NOMO-1 treated with dmso at 0.1 percent for 144 hours (cell line): ENCODE data around the gene DCTN4.
"Not testable (repeated sequence)": the region's sequence is repeated elsewhere in the genome, so short reads cannot be mapped to it uniquely, and the experiment has no call there.

Experiments
- DNase-seq: peaks from one replicate; lab custom pipeline; 2025; ENCODE audit not compliant: unreplicated experiment; lab: John Stamatoyannopoulos, UW

Gene DCTN4

DNA sequence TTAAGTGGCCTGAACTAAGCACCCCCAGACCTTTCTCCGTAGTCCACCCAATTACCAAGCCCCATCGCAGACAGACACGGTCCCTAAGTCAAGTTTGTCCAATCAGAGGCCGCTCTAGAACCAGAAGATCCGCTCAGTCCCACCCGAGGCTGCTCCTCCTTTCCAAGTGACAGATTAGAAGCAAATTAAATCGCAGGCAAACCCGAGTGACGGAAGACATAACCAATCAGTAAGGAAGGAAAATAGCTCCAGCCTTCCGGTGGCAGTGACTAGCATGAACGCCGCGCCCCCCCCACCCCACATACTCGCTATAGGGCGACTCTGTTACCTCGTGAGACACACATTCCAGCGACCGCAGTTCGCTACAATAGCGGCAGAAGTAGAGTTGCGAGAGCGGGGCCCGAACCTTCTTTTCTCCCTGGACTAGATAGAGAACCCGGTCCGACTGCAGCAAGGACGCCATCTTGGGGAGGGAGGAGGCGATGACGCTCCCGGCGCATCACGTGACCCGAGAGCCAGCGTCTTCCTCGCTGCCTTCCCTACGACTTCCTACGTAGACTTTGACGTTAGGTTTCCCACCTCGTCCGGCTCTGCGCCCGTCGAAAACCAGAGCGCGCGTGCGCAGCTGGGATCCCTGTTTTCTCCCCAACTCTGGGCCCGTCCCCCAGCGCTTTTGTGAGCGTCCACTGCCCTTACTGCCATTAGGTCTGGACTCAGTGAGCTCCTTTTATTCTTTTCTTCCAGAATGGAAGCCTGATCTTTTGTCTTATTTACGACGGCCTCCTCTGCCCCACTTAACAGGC is at the start of gene DCTN4:
TSS of gene DCTN4 (minus strand) at position 487 of the 803 bp plus-strand sequence. CDS start at position 463, 24 bp downstream.
- DNase-seq: peak; percentile 97

DNA sequence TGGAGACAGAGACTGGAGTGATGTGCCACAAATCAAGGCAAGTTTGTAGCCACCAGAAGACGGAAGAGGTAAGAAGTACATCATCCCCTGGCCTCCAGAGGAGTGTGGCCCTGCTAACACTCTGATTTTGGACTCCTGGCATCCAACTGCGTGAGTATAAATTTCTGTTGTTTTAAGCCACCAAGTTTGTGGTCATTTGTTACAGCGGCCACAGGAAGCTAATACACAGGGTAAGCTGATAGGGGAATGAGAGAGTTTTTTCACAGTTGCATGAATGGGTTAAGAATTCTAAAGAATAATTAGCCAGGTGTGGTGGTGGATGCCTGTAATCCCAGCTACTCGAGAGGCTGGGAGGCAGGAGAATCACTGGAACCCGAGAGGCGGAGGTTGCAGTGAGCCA is 45.6 kb upstream of the DCTN4 start:
- no peak for DNase-seq

- peak; percentile 5 for DNase-seq
These were observed 42.5 kb upstream of the DCTN4 start for GRCh38 chr5:150801117-150801927.

GRCh38 chr5:150797384-150797783 is 38.6 kb upstream of the DCTN4 start:
- DNase-seq: no peak

- DNase-seq: no peak
These were observed 36.1 kb upstream of the DCTN4 start for GRCh38 chr5:150794927-150795326.

GRCh38 chr5:150793423-150793888 is 34.6 kb upstream of the DCTN4 start:
- DNase-seq: not testable (repeated sequence)

- no peak for DNase-seq
These were observed 32.7 kb upstream of the DCTN4 start for GRCh38 chr5:150791536-150791935.

DNA sequence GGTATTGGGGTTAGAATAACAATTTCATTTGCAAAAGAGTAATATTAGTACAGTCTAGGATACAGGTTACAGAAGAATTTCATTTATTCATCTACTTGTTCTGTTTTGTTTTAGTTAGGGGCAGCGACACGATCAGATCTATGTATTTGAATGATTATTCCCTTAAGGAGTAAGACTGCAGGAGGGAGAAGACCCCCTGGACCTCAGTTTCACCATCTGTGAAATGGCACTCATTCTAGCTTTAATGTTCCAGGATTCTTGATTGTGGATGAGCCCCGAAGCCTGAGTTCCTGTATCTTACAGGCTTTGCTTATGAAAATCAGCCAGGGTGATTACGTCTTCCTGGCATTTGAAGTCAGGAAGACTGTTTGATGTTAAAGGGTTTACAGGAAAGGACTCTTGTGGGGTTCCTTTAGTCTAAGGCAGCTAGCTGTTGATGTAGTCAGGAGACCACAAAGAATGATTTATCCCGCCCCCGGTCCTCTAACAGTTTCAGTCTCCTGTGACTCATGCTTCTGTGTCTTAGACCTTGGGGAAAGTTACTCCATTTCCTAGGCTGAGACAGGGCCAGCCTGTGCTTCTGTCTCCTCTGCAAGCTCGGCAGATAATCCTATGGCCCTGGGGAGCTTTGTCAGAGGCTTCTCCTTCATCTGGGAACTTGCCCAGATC is 31.3 kb upstream of the DCTN4 start:
- peak; percentile 88 for DNase-seq

- DNase-seq: no peak
These were observed 30.6 kb upstream of the DCTN4 start for GRCh38 chr5:150789450-150789849.

DNA sequence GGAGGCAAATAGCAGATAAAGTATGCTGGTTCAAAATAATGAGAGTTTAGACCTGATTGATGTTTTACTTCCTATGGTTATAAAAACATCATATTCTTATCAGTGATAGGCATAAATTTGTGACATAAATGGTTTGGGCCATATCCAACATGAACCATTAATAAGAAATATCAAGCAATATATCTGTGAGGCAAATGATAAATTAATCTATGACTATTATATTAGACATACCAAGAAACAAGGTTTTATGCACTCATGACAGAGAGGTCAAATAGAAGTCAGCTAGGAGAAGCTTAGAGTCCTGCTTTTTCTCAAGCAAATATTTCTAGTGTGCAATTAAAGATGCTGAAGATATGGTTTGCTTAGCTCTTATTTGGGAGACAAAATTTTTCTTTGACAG is 30.2 kb upstream of the DCTN4 start:
- DNase-seq: no peak

GRCh38 chr5:150787656-150788055 is 28.8 kb upstream of the DCTN4 start:
- no peak for DNase-seq

- DNase-seq: no peak
These were observed 28.1 kb upstream of the DCTN4 start for GRCh38 chr5:150786876-150787275.

DNA sequence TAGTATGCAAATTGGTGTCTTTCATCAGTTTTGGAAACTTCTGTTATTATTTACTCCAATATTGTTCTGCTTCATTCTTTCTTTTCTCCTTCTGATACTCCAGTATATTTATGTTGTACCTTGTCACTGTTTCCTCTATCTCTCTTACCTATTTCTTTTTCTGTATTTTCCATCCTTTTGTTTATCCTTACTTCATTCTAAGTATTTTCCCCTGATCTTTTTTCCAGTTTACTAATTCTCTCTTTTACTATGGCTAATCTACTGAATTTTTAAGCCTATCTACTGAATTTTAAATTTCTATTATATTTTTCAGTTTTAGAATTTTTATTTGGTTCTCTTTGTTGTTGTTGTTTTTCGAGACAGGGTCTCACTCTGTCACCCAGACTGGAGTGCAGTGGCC is 27.1 kb upstream of the DCTN4 start:
- no peak for DNase-seq

GRCh38 chr5:150783422-150783928 is 24.7 kb upstream of the DCTN4 start:
- DNase-seq: peak; percentile 94

DNA sequence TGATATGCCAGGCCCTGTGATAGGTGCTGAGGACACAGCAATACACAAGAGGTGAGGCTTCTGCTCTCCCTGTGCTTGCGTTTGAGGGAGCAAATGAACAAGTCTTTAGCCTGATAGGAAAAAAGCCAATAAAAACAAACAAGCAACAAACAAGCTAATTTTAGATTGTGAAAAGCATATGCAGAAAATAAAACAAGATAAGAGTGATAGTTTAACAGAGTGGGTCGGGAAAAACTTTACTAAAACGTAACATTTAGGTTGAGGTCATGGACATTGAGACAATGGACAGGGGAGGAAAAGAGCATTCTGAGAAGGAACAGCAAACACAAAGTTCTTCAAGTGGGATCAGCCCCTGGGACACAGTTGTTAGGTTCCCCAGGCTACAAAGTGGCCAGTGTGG is 24.0 kb upstream of the DCTN4 start:
- DNase-seq: no peak

GRCh38 chr5:150781706-150782614 is 23.1 kb upstream of the DCTN4 start:
- no peak for DNase-seq

GRCh38 chr5:150780816-150781221 is 22.0 kb upstream of the DCTN4 start:
- peak; percentile 24 for DNase-seq

DNA sequence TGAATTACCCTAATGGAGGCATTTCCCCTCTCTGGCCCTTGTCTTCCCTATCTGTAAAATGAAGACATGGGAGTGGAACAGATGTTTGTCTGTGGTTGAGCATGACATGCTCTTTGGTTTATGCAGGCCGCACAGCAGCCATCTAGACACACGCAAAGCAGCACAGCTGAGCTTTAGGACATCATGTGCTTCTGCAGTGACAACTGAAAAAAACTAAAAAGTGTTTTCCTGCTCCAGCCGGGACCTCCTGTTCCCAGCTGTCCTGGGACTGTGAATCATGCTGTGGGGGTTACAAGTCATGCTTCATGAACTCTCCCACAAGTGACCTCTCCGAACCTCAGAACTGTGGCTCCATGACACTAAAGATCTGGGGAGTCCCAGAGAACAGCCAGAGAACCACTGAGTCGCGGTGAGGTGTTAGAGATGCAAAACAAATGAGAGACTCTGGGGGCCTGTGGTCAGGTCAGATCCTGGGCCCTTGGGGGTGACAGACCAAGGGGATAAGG is 21.4 kb upstream of the DCTN4 start:
- no peak for DNase-seq

DNA sequence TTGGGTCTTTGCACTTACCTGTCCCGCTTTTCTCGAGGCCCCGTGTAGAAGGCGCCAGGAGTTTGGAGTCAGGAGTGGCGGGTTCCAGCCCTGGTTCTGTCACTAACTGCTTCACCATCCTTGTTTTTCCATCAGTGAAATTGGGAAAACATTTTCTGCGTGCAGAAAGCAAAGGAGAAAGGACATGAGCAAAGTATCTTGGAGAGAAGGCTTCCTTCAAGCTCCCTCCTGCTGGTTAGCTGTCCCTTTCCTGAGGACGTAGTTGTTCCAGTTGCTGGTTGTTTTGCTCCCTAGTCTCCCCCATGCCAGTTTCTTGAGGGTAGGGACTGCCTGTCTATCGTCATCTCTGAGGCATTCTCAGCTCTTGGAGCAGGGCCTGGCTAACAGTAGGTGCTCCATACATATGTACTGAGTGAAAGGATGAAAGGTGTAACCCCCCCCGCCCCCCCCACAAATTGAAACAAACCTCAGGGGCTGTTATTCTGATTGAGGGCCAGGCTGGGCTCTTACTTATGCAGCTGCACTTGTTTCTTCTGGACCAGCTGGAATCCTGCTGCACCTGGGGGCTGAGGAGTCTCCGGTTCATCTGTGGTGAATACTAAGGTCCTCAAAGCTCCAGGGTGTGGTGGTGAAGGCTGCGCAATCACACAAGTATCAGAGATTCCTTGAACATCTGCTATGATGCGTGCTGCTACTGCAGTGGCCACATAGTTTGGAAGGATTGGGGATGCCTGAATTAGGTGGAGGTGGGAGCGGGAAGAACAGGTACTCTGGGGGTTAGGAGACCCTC is 20.8 kb upstream of the DCTN4 start:
- no peak for DNase-seq
